Erythroblast (primary cell): ENCODE data around the gene PRDM11.

ENCODE experiments used
- GATA1 ChIP-seq: IDR thresholded peaks from 2 replicates; pipeline ENCODE4 v1.6.1; 2011; ENCODE audit warnings: low read depth, mild to moderate bottlenecking, control low read depth, low read length, moderate library complexity
- POLR2A ChIP-seq: IDR thresholded peaks from 2 replicates; pipeline ENCODE4 v1.6.1; 2011; ENCODE audit warnings: mild to moderate bottlenecking, low read length

- no peak for TF ChIP-seq POLR2A
- no peak for TF ChIP-seq GATA1
Measured at GRCh38 chr11:45113807-45114206, 32.6 kb upstream of the PRDM11 start.
